Tibial nerve (tissue), 4 donors: ENCODE measurements around the gene SRD5A3. TPM values are rescaled to one million over a fixed set of nuclear protein-coding genes. Genes with fewer than 3 reads are reported as not detected.

ENCODE experiments used
- DNase-seq, 2 donors: peaks; one replicate each; pipeline ENCODE4 v3.0.0-alpha.2; 2019; ENCODE audit warnings: low spot score in 2 of 2
- H3K27ac ChIP-seq, 4 donors: fragments of 200-600 bp; sonication (generic) in 3 of 4; one replicate each; pipeline ENCODE4 v1.5.1; 2017 to 2019; ENCODE audit warnings: mild to moderate bottlenecking in 1 of 4
- H3K27me3 ChIP-seq, 2 donors: fragments of 200-600 bp; sonication (generic) in 1 of 2; one replicate each; pipeline versions ENCODE4 v1.5.1 to v1.6.0; 2017 to 2019
- H3K36me3 ChIP-seq, 3 donors: fragments of 200-600 bp; sonication (generic); one replicate each; pipeline ENCODE4 v1.5.1; 2018 to 2019
- H3K4me1 ChIP-seq, 4 donors: fragments of 200-600 bp; sonication (generic) in 3 of 4; one replicate each; pipeline ENCODE4 v1.5.1; 2017 to 2019
- H3K4me3 ChIP-seq, 4 donors: fragments of 200-600 bp; sonication (generic) in 3 of 4; one replicate each; pipeline ENCODE4 v1.5.1; 2017 to 2019; ENCODE audit warnings: mild to moderate bottlenecking in 1 of 4, moderate library complexity in 1 of 4
- H3K9me3 ChIP-seq, 4 donors: fragments of 200-600 bp; sonication (generic) in 3 of 4; one replicate each; pipeline ENCODE4 v1.5.1; 2017 to 2019
- CTCF ChIP-seq, 5 experiments: fragments of 200-600 bp in 3 of 5; fragments of 450-650 bp in 2 of 5; sonication (generic) in 3 of 5; IDR thresholded peaks; one replicate each; pipeline ENCODE4 v1.5.1; 2016 to 2019; ENCODE audit warnings: antibody characterized with exemption in 5 of 5, mild to moderate bottlenecking in 3 of 5, moderate library complexity in 2 of 5
- EP300 ChIP-seq, 2 donors: sonication (generic); formaldehyde crosslinking; IDR thresholded peaks; one replicate each; pipeline ENCODE4 v1.6.1; 2017; ENCODE audit warnings: antibody characterized with exemption in 2 of 2, mild to moderate bottlenecking in 1 of 2
- POLR2A ChIP-seq, 2 donors: fragments of 450-650 bp; IDR thresholded peaks; one replicate each; pipeline ENCODE4 v1.6.1; 2017; ENCODE audit warnings: antibody characterized with exemption in 2 of 2, mild to moderate bottlenecking in 2 of 2, moderate library complexity in 2 of 2
- WGBS, 2 donors: methylation state at CpG; one replicate each; pipeline ENCODE4 v1.1.5; 2018; 5-methylcytosine and 5-hydroxymethylcytosine counted together
- total RNA-seq, 4 donors: library from RNA; depleted of rRNA; stranded (reverse); fragments of >200 nt; gene quantifications; one replicate each; pipeline ENCODE4 v1.1.0, GENCODE V29; 2016

The SRD5A3 gene
- total RNA-seq, 4 donors from 2014 or later: 9.0 to 16.1 (median 12.2) TPM

GRCh38 chr4:55311792-55312488 lies 34.1 kb upstream of the SRD5A3 start:
- H3K4me1 ChIP-seq: no peaks in the 10 kb centered on the region
- no peaks in the 10 kb centered on the region for H3K36me3 ChIP-seq
- no peaks in the 10 kb centered on the region for H3K27me3 ChIP-seq
- H3K4me3 ChIP-seq: no peak overlapping the region
- peak in 1 of 2 donors; percentile 25 for DNase-seq
- WGBS, 2 donors: 80 to 84% methylated on average over 5 of the region's 5 CpGs
- no peaks in the 10 kb centered on the region for H3K9me3 ChIP-seq
- no peak overlapping the region for H3K27ac ChIP-seq
- TF ChIP-seq POLR2A (IDR thresholded peaks at IDR 0.05): no peak

- Histone ChIP-seq H3K4me3 (no peak overlapping the region), H3K9me3 (no peaks in the 10 kb centered on the region), H3K27me3 (no peaks in the 10 kb centered on the region), H3K4me1 (no peaks in the 10 kb centered on the region), H3K36me3 (no peaks in the 10 kb centered on the region), H3K27ac (no peak overlapping the region)
- peak in 1 of 2 donors; percentile 51 for DNase-seq
- TF ChIP-seq POLR2A (IDR thresholded peaks at IDR 0.05): no peak
- peak; percentile 27 to 45 (median 34) for TF ChIP-seq CTCF (IDR thresholded peaks at IDR 0.05)
- TF ChIP-seq EP300 (IDR thresholded peaks at IDR 0.05): no peak
- WGBS, 2 donors: 100% methylated on average over 1 of the region's 1 CpG
Measured at GRCh38 chr4:55312489-55313101, 33.4 kb upstream of the SRD5A3 start.

GRCh38 chr4:55314141-55314820 lies 31.8 kb upstream of the SRD5A3 start:
- Histone ChIP-seq H3K36me3 (no peaks in the 10 kb centered on the region), H3K9me3 (no peaks in the 10 kb centered on the region), H3K27ac (no peak overlapping the region), H3K4me3 (no peak overlapping the region), H3K4me1 (peaks cover 0 to 15% (median 0%) of the 10 kb centered on the region in 4 donors), H3K27me3 (no peaks in the 10 kb centered on the region)
- no peak for TF ChIP-seq EP300 (IDR thresholded peaks at IDR 0.05)
- TF ChIP-seq CTCF (IDR thresholded peaks at IDR 0.05): no peak
- no peak for TF ChIP-seq POLR2A (IDR thresholded peaks at IDR 0.05)
- WGBS, 2 donors: 65 to 71% methylated on average over 4 of the region's 4 CpGs
- no peak for DNase-seq

- WGBS, 2 donors: 64 to 66% methylated on average over 5 of the region's 5 CpGs
- no peaks in the 10 kb centered on the region for H3K27me3 ChIP-seq
- H3K4me1 ChIP-seq: peaks cover 0 to 17% (median 0%) of the 10 kb centered on the region in 4 donors
- no peak overlapping the region for H3K27ac ChIP-seq
- no peaks in the 10 kb centered on the region for H3K9me3 ChIP-seq
- H3K36me3 ChIP-seq: no peaks in the 10 kb centered on the region
- peak in 1 of 2 donors; percentile 17 for DNase-seq
- no peak overlapping the region for H3K4me3 ChIP-seq
- TF ChIP-seq CTCF (IDR thresholded peaks at IDR 0.05) (no peak), POLR2A (IDR thresholded peaks at IDR 0.05) (no peak), EP300 (IDR thresholded peaks at IDR 0.05) (no peak)
Measured at GRCh38 chr4:55318175-55319129, 27.6 kb upstream of the SRD5A3 start.

- Histone ChIP-seq H3K36me3 (no peaks in the 10 kb centered on the region), H3K4me1 (peaks cover 0 to 17% (median 0%) of the 10 kb centered on the region in 4 donors), H3K4me3 (no peak overlapping the region), H3K9me3 (no peaks in the 10 kb centered on the region), H3K27me3 (no peaks in the 10 kb centered on the region), H3K27ac (no peak overlapping the region)
- DNase-seq: peak; percentile 76 to 97
- WGBS, 2 donors: 20 to 22% methylated on average over 8 of the region's 8 CpGs
- peak; percentile 27 to 70 (median 51) for TF ChIP-seq CTCF (IDR thresholded peaks at IDR 0.05)
- TF ChIP-seq EP300 (IDR thresholded peaks at IDR 0.05): no peak
Measured at GRCh38 chr4:55321707-55322264, 24.3 kb upstream of the SRD5A3 start.
